Osteocyte (in vitro differentiated cells): ENCODE results near the gene RWDD1. TPM values are rescaled to one million over a fixed set of nuclear protein-coding genes. Genes with fewer than 3 reads are reported as not detected.

ENCODE experiments used
- DNase-seq: peaks from one replicate; pipeline ENCODE4 v3.0.0; 2021; ENCODE audit warnings: mixed read lengths; ENCODE audit not compliant: unreplicated experiment; ENCODE audit errors: extremely low spot score
- H3K27ac Mint-ChIP-seq: one replicate; pipeline ENCODE4 v1.8.0; 2021; ENCODE audit warnings: mild to moderate bottlenecking, mixed read lengths; ENCODE audit not compliant: unreplicated experiment
- H3K27me3 Mint-ChIP-seq: one replicate; pipeline ENCODE4 v1.8.0; 2021; ENCODE audit warnings: mixed read lengths; ENCODE audit not compliant: unreplicated experiment
- H3K36me3 Mint-ChIP-seq: one replicate; pipeline ENCODE4 v1.8.0; 2021; ENCODE audit warnings: mixed read lengths; ENCODE audit not compliant: unreplicated experiment
- H3K4me1 Mint-ChIP-seq: one replicate; pipeline ENCODE4 v1.8.0; 2021; ENCODE audit warnings: mixed read lengths; ENCODE audit not compliant: unreplicated experiment
- H3K4me3 Mint-ChIP-seq: one replicate; pipeline ENCODE4 v1.8.0; 2021; ENCODE audit warnings: mild to moderate bottlenecking, moderate library complexity, mixed read lengths; ENCODE audit not compliant: unreplicated experiment
- H3K9me3 Mint-ChIP-seq: one replicate; pipeline ENCODE4 v1.8.0; 2021; ENCODE audit warnings: mixed read lengths; ENCODE audit not compliant: unreplicated experiment
- total RNA-seq: library from RNA; stranded (reverse); gene quantifications from 2 replicates; pipeline ENCODE4 v1.2.1, GENCODE V29; 2021
- TF ChIP-seq, protein P1 (sequence below): fragments of 200-600 bp; sonication (generic); IDR thresholded peaks from 2 replicates; pipeline ENCODE4 v1.5.0; 2021; ENCODE audit warnings: antibody characterized with exemption, mild to moderate bottlenecking, moderate library complexity

The RWDD1 gene
- total RNA-seq, 1 donor from 2014 or later, result 37.2 TPM

GRCh38 chr6:116629563-116629981 lies 58.3 kb downstream of the RWDD1 start:
- Mint-ChIP-seq H3K27ac (no peak overlapping the region), H3K4me1 (no peaks in the 10 kb centered on the region), H3K9me3 (no peaks in the 10 kb centered on the region), H3K36me3 (peaks cover 6% of the 10 kb centered on the region), H3K4me3 (no peak overlapping the region), H3K27me3 (no peaks in the 10 kb centered on the region)
- no peak for DNase-seq
- TF ChIP-seq, protein P1, sequence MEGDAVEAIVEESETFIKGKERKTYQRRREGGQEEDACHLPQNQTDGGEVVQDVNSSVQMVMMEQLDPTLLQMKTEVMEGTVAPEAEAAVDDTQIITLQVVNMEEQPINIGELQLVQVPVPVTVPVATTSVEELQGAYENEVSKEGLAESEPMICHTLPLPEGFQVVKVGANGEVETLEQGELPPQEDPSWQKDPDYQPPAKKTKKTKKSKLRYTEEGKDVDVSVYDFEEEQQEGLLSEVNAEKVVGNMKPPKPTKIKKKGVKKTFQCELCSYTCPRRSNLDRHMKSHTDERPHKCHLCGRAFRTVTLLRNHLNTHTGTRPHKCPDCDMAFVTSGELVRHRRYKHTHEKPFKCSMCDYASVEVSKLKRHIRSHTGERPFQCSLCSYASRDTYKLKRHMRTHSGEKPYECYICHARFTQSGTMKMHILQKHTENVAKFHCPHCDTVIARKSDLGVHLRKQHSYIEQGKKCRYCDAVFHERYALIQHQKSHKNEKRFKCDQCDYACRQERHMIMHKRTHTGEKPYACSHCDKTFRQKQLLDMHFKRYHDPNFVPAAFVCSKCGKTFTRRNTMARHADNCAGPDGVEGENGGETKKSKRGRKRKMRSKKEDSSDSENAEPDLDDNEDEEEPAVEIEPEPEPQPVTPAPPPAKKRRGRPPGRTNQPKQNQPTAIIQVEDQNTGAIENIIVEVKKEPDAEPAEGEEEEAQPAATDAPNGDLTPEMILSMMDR, result no peak

- Mint-ChIP-seq H3K27ac (no peak overlapping the region), H3K9me3 (no peaks in the 10 kb centered on the region), H3K27me3 (no peaks in the 10 kb centered on the region), H3K4me3 (no peak overlapping the region), H3K36me3 (peaks cover 6% of the 10 kb centered on the region), H3K4me1 (no peaks in the 10 kb centered on the region)
- TF ChIP-seq, protein P1, result no peak
- no peak for DNase-seq
Observed at GRCh38 chr6:116631379-116631990, 60.2 kb downstream of the RWDD1 start.

DNA sequence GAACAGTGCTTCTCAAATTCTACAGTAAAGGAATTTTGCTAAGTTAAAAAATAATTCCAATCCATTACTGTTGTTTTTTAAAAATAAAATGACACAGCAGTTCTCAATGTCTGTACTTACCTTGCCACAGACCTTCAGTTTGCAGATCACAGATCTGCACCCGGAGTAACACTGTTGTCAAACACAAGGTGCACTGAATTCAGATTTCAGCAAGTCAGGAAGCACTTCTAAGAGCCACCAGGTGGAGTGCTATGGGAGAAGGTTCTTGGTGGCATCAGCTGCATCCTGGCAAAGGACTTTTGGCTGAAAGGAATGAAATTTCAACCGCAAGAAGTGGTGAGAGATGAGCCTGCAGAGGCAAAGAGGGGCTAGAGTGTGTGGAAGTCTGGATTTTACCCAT lies 62.4 kb downstream of the RWDD1 start:
- H3K27me3 Mint-ChIP-seq, result no peaks in the 10 kb centered on the region
- no peak for DNase-seq
- H3K4me3 Mint-ChIP-seq, result no peak overlapping the region
- H3K9me3 Mint-ChIP-seq, result no peaks in the 10 kb centered on the region
- TF ChIP-seq, protein P1, result no peak
- H3K27ac Mint-ChIP-seq, result no peak overlapping the region
- peaks cover 11% of the 10 kb centered on the region for H3K36me3 Mint-ChIP-seq
- no peaks in the 10 kb centered on the region for H3K4me1 Mint-ChIP-seq

Other genes with a start within 250 kb of the RWDD1 start
- 57.2 and 67.1 TPM in 2 replicates for gene DSE, start 200.6 kb upstream of the RWDD1 start, total RNA-seq
- 0.94 and 1.3 TPM in 2 replicates for gene CALHM6, start 110.1 kb upstream of the RWDD1 start, total RNA-seq
- gene CALHM5, start 59.9 kb upstream of the RWDD1 start, total RNA-seq, result 4.9 and 5.6 TPM in 2 replicates
- gene TRAPPC3L, start 25.8 kb upstream of the RWDD1 start, total RNA-seq, result not detected in 2 replicates
- gene CALHM4, start 17.8 kb upstream of the RWDD1 start, total RNA-seq, result not detected in 2 replicates
- 0.24 and 0.38 TPM in 2 replicates for gene RSPH4A, start 45.0 kb downstream of the RWDD1 start, total RNA-seq
- gene ZUP1, start 97.3 kb downstream of the RWDD1 start, total RNA-seq, result 9.4 and 10.0 TPM in 2 replicates
- gene KPNA5, start 109.7 kb downstream of the RWDD1 start, total RNA-seq, result 9.6 and 10.4 TPM in 2 replicates
- not detected in 2 replicates for gene FAM162B, start 194.2 kb downstream of the RWDD1 start, total RNA-seq